Kidney epithelial cell (primary cell): ENCODE measurements around the gene SLC27A3. TPM values are rescaled to one million over a fixed set of nuclear protein-coding genes. Genes with fewer than 3 reads are reported as not detected.

Experiments used
- DNase-seq: peaks from one replicate; pipeline ENCODE4 v3.0.0-alpha.2; 2010; ENCODE audit warnings: low read depth
- H3K27me3 ChIP-seq: 2 replicates; pipeline ENCODE4 v1.6.0; 2011; ENCODE audit warnings: low read length; ENCODE audit not compliant: control insufficient read depth, insufficient read depth
- H3K36me3 ChIP-seq: 2 replicates; pipeline ENCODE4 v1.5.1; 2011; ENCODE audit warnings: low read length; ENCODE audit not compliant: control insufficient read depth, insufficient read depth
- H3K4me3 ChIP-seq: 2 replicates; pipeline ENCODE4 v1.5.1; 2011; ENCODE audit warnings: low read depth, mild to moderate bottlenecking, control low read depth, low read length
- CTCF ChIP-seq: IDR thresholded peaks from 2 replicates; pipeline ENCODE4 v1.5.1; 2011; ENCODE audit warnings: mild to moderate bottlenecking, moderate library complexity, low read length, control low read depth, inconsistent platforms; ENCODE audit not compliant: insufficient read depth, poor library complexity, severe bottlenecking
- total RNA-seq: library from RNA; depleted of rRNA; stranded (reverse); fragments of >200 nt; gene quantifications from 2 replicates; pipeline ENCODE4 v1.2.3, GENCODE V29; 2015

SLC27A3 gene
- total RNA-seq, 1 donor from 2014 or later = 2.7 TPM

- no peak for DNase-seq
- Histone ChIP-seq H3K27me3 (peaks cover 2% of the 10 kb centered on the region), H3K36me3 (no peaks in the 10 kb centered on the region), H3K4me3 (no peak overlapping the region)
- no peak for TF ChIP-seq CTCF
Measured at GRCh38 chr1:153789478-153790034, 14.3 kb downstream of the SLC27A3 start.

GRCh38 chr1:153790313-153790965 is 15.2 kb downstream of the SLC27A3 start:
- DNase-seq = no peak
- Histone ChIP-seq H3K36me3 (no peaks in the 10 kb centered on the region), H3K4me3 (no peak overlapping the region), H3K27me3 (peaks cover 4% of the 10 kb centered on the region)
- TF ChIP-seq CTCF = no peak

- H3K27me3 ChIP-seq = peaks cover 4% of the 10 kb centered on the region
Measured at GRCh38 chr1:153790966-153791647, 15.9 kb downstream of the SLC27A3 start.

GRCh38 chr1:153791648-153792253 is 16.5 kb downstream of the SLC27A3 start:
- H3K36me3 ChIP-seq = no peaks in the 10 kb centered on the region
- peaks cover 4% of the 10 kb centered on the region for H3K27me3 ChIP-seq
- H3K4me3 ChIP-seq = no peak overlapping the region
- TF ChIP-seq CTCF = no peak
- no peak for DNase-seq

More at GRCh38 chr1:153790966-153791647, 15.9 kb downstream of the SLC27A3 start:
- Histone ChIP-seq H3K36me3 (no peaks in the 10 kb centered on the region), H3K4me3 (no peak overlapping the region)
- no peak for DNase-seq
- no peak for TF ChIP-seq CTCF

GRCh38 chr1:153792631-153793041 is 17.4 kb downstream of the SLC27A3 start:
- DNase-seq = no peak
- Histone ChIP-seq H3K36me3 (no peaks in the 10 kb centered on the region), H3K27me3 (peaks cover 4% of the 10 kb centered on the region), H3K4me3 (no peak overlapping the region)
- TF ChIP-seq CTCF = no peak
